SW 1271 (cell line): ENCODE data around the gene FSTL4.

Source experiments
- DNase-seq, 2 experiments: peaks; one replicate each; lab custom pipeline; 2025; lab: John Stamatoyannopoulos, UW

FSTL4 gene

DNA sequence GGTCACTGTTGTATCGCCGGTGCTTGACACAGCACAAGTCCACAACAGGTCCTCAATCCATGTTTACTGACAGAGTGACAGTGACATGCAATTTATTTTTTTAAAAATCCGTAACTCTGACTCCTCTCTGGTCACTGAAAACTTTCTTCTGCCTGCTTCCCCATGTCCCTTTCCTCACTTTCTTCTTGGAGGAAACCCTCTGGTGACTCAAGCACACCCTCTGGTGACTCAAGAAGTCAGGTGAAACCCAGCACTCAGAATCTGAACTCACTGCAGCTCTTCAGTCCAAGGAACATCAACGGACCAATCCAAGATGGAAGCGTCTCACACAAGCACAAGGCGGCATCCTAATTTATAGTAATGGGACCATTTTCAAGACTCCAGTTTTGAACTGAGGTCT lies 245.9 kb downstream of the FSTL4 start:
- no peak for DNase-seq

DNA sequence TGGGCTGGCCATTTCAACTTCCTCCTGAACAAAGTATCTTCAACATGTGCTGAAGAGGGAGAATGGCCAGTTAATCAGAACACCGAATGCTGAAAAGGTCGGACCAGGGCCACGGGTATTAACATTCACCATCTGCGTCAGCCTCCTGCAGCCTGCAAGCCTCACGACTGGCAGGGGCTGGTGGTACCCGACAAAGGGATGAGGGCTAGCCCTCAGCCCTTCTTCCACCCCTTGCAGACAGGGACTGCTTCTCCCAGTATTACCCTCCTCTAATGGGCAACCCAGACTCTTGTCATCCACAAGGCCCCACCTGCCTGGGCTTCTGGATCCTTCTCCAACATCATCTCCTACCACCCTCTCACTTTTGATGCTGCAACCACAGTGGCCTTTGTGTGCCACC lies 246.6 kb downstream of the FSTL4 start:
- DNase-seq: no peak

DNA sequence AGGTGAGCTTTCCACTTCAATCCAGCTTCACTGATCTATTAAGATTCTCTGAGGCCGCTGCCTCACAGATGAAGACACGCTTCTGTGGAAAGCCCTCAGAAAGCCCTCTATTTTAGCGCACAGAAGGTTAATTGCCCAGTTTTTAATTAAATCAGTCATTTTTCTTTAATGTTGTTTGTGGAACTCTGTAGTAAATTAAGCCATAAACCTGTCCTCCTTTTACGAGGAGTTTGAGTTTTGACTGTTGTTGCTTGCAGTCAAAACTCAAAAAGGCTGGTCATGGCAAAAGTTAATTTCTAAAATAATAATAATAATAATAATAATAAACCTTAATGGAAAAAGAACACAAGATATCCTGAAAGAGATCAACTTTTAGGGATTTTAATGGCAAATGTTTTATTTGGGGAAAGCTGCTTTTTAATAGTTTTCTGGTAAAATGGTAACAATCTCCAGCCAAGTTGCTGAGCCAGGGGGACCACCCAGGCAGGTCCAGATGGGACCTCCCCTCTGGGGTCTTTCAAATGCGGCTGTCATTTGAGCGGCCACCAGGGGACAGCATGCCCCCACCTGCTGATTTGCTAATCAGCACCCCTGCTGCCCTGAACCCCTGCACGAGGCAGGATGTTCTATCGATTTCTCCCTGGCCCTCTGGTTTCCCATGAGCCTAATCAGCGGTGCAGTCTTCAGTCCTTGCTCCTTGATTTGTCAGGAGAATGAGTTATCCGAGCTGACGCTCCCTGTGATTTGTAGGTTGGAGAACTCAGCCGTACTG lies 247.2 kb downstream of the FSTL4 start:
- DNase-seq: no peak

DNA sequence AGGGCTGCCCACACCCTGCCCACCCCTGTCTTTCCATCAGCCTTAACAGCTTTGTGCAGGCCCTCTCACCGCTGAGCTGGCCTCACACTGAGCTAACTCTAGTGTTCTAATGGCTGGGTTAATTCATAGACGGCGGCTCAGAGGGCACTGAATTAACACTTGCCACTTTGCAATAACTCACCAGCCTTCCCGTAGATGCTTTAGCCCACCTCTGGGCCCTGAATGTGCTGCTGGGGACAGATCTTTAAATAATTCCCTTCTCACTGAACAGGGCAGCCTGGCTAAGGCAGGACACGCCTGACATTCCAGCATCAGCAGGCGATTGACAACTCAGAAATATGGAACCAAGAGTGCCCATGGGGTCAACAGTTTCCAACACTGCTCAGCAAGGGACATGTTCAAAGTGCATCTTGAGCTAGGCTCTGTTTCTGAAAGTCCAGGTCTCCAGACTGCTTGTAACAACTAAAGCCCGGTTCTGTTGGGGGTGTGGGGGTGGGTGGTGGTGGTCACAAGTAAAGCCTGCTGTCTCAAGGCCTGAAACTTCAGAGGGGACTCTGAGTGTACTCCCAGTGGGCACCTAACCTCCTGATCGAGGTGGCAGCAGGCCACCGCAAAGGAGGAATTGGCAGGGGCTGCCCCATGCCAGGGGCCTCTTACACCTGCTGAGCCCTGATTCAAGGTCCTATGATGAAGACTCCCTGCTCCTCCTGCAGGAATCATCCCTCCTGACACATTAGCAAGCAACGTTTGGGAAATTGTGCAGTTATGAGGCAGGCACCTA lies 248.3 kb downstream of the FSTL4 start:
- no peak for DNase-seq

DNA sequence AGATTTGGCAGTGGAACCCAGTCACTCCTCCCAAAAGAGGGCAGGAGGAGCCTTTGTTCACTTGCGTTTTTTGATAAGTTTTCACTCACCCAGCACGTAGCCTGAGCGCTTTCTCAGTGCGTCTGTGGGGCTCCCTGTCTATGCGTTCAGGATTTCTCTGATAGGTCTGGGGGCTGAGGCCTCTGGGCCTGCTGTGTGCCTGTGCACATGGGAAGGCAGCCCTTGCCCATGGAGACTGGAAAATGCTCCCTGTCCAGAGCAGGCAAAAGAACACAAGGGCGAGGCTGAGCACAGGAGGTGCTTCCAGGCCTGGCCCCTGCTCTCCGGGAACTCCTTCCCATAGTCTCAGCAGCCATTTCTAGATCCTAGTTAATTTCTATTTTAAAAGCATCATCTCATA lies 249.9 kb downstream of the FSTL4 start:
- no peak for DNase-seq

DNA sequence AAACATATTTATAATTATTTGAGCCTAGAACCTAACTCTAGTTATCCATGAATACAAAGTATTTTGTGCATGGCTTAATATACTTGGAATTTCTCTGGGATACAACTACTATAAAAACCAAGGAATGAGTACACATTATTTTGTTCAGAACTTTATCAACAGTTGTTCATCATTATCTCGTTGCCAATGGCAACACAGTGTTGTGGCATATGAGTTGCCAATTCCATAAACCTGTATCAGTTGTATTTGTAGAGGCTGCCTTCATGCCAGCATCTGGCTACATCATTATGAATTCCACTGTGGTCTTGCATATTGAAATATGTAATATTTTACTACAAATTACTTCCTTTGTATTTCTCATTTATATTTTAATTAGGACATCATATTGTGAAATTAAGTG lies 250.4 kb downstream of the FSTL4 start:
- DNase-seq: no peak

DNA sequence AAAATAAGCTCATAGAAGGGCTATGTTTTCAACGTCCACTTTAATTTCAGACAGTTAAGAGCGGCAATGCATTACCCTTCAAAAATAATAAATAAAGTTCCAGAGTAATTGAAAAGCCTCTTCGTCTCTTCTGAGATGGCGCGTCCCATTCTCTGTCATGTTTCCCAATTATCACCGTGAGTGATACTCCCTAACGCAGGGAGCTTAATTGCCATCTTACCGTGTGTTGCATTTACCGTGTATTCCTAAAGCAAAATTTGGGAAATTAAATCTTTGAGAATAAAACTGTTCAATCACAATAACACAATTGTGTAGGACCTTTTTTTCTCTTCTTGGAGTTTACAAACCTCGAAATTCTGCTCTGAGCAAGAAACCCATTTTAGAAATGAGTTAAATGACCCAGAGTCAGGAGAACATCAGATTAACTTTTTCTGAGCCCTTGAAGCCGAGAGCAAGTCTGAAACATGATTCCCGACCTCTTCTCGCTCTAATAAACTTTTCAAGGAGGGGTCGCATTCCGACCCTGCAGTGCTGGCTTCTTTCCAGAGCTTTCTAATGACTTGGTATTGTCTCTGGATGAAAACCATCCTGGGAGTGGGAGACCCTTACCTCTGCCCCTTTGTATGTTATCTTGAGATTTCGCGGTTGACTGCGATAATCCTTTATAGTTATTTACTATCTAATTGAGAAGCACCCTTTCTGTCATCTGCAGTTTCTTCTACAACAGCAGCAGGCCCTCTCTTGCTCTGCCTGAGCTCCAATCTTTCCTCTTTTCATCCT lies 251.5 kb downstream of the FSTL4 start:
- no peak for DNase-seq

DNA sequence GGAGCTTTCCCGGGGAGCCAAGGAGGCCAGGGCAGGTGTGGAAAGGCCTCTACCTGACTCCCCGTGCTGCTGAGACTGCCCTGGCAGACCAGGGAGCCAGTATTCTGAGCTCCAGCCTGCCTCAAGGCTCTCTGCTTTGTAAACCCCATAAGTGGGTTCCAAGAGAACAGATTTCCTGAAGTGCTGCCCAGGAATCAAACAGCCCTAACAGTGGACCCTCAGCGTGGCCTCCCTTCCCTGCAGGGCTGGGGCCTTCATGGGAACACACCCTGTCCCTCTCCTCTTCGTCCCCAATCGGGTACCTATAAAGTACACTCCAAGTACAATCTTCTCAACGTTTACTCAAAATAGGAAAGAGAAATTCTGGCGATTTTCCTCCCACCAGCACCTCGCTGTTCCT lies 252.5 kb downstream of the FSTL4 start:
- DNase-seq: no peak

DNA sequence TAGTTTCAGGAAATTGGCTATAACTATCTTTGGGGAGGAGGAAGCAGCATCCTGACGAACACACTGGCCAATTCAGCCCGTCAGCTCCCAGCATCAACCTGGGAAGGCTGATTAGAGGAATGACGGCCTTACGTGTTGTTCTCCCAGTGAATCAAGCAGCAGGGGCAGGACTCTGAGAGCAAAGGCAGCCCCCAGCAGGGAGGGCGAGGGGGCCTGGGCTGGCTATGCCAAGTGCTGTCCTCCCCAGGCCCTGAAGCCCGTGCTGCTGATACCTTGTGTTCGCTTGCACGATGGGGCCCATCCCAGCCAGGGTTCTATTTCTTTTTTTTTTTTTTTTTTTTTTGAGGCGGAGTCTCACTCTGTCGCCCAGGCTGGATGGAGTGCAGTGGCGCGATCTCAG lies 254.1 kb downstream of the FSTL4 start:
- no peak for DNase-seq

DNA sequence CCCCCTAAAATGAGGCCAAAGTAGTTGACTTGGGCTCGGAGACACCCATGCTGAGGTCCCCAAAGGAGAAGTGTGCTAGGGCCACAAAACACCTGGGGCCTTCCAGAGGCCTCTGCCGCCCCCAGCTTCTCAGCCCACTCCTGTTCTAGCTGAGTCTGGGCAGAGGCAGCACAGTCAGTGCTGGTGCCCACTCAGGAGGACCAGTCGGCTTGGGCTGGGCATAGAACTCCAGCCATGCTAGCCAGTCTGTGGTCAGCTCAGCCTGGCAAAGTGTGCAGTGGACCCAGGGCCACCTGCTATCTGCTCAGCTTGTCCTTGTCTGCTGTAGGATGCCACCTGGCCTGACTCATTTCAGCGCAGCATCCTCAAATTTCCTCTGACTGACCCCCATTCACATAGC lies 254.6 kb downstream of the FSTL4 start:
- DNase-seq: no peak

DNA sequence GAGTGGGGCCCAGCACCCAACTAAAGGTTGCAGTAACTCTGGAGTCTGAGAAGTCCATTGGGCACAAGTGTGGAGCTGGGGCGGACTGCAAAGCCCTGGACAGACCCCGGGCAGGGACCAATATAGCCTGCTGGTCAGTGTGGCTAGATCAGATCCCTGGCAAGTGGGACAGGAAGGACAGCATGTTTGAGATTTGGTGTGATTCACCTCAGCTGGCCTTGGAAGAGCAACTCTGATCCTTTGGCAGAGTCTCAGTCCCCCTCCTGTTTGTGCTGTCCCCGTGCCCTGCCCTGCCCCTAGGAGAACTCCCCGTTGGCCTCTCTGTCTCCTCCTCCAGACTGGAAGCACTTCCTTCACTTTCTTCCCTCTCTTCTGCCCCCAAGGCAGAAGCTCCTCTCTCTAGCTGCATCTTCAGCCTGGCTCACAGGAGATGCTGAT lies 255.3 kb downstream of the FSTL4 start:
- DNase-seq: no peak

DNA sequence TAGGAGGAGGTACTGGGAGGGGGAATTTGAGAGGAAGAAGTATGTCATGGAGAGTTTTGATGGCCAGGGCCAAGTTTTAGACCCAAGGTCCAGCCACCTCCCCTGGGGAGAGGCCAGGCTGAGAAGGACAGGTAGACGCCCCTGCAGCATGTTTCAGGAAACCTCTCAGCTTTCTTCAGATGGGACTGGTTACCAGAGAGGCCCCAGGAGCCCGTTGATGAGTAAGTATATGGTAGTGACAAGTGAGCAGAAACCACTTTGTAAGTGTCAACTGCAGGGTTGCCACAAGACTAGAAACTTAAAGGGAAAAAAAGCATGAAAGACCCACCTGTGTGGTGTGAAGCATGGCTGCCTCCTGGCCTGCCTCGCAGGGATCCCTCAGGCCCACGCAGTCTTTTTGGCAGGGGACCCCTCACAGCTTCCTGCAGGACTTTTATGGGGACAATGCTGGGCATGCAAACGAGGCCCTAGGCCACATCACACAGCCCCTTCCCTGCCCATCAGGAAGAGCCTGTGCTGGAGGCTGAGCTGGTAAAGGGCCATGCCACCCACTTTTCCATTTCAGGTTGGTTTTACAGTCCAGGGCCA lies 255.9 kb downstream of the FSTL4 start:
- DNase-seq: no peak

DNA sequence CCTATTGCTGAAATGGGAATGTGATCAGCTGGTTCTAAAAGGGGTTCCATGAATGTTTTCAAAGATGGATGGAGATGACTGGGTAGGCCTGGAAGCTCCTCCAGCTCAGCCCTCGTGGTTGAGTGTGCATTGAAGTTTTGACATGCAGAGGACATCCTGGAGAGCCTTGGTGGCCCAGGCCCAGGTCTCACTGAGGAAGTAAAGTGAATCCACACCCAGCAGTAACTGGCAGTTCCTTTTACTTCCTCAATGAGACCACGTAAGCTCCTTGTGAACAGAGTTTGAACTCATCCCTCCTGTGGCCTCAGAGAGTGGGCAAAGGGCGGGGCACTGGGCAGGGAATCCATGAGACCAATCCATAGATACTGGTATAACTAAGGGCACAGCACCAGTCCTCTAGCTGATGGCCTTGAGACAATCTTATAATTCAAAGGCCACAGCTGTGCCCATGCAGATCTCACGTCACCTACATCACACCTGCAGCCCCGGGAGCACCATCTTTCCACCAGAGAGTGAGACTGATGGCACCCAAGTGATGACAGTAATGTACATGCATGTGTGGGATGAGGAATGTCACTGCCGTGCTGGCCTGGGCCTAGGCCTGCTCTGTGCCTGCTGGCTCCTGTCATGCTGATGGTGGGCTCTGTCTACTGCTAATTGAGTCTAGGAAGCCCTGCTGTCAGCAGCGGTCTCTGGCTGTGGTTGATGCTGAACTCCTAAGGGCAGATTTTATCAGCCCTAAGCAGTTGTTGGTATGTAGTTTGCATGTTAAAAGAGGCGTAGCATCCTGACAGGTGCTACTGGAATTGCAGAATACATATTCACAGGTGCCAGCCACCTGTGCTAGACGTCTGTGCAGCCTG lies 257.8 kb downstream of the FSTL4 start:
- no peak for DNase-seq

DNA sequence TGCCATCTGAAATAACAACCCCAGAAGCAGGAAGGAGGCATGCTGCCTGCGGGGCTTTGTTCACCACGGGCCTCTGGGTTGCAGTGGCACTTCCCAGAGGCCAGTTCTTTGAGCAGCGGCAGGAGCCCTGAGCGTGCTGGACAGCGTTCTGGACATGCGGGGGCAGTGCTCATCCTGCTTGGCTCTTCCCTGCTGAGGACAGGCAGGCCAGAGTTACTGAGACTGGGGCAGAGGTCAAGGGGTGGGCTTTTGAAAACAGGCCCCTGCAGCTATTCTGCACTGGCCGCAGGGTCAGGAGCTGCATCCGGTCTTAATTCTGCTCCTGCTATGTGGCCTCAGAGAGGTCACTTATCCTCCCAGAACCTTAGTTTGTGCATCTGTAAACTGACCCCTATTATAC lies 258.6 kb downstream of the FSTL4 start:
- no peak for DNase-seq

DNA sequence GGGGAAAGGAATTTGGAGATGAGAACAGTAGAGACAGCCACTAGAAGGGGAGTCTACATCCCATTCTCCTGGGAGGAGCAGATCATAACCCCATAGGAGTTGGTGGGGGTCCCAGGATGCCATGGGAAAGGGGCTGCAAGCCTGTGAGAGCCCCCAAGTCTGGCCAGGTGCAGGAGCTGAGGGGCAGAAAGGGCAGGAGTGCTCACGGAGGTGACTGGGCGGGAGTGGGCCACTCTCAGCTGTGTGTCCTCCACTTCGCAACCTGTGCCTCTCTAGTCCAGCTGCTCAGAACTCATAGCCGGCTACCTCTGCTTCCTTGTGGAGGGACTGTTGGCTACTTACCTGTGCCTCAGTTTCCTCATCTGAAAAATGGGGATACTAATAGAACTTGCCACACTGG lies 263.9 kb downstream of the FSTL4 start:
- no peak for DNase-seq

DNA sequence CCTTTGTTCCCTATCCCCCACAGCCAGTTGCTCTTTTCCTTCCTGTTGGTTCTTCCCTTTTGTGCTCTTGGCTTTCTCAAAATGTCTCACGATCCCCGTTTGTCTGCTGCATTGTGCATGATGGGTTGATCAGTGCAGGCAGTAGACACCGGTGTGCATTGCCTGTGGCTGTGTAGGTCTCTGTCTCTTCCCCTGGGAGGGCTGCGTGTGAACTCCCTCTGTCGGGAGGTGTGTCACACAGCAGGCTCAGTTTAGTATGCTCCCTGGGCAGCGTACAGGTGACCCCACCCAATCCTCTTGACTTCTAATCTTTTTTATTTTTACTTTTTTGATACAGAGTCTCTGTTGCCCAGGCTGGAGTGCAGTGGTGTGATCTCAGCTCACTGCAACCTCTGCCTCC lies 265.3 kb downstream of the FSTL4 start:
- DNase-seq: no peak

DNA sequence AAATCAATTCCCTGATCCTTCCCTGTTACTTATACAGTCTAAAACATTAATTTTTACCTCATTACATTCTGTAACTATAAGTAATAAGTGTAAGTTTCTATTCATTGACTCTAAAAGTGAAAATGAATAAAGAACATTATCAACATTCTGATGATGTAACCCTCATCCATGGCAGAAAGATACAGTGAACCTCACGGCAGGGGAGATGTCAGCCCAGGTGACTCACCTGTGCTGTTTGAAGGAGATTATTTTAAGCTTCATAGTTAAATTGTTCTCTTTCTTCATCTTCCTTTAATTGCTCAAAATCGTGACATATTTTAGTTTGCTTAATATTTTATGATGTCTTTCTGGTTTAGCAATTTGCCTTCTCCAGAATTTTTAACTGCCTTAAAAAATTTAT lies 268.1 kb downstream of the FSTL4 start:
- DNase-seq: no peak

DNA sequence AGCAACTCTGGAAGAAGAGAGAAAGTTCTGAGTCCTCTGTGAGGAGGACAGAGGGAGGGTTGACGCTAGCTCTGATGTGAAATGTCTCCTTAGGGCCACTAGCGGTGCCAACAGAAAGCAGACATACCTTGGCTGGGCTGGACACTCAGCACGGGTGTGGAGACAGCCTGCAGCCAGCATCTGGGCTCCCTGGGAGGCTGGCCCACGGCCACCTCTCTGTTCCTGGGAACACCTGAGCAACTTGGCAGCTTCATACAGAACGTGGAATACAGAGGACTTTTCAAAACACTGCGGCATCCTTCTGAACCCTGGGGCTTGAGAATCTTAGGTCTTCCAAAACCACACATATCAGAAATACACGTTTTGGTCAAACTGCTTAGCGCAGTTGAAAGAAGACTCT lies 269.1 kb downstream of the FSTL4 start:
- DNase-seq: no peak

DNA sequence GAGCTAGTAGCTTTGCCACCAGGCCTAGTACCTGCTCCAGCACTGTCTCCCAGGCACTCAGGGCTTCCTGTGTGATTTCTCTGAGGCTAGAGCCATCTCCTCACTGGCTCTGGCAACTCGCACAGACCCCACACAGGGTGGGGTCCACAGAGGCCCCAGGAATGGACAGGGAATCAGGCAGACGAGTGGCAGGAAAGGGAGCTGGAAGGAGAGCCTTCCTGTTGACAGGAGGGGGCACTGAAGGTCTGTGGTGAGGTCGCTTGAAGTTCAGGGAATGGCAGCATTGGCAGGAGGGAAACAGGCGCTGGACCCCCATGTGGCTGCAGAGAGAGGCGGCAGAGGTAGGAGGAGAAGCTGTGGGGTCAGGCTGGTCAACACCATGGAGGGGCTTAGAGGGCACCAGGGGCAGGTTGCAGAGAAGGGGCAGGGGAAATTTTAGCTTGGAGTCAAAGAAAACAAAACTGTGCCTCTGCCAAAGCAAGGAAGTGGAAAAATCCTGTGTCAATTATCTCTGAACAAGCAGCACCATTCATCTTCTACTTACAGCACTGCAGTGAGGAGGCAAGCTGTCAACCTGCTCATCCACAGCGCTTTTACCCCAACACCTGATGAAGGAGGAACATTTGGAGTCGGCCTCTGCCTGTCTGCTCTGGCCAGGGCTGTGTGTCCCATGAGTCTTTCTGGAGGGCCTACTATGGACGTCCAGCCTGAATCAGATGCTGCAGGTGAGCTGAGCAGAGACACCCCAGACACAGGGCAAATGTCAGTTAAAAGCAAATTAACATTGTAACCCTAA lies 270.2 kb downstream of the FSTL4 start:
- DNase-seq: no peak

DNA sequence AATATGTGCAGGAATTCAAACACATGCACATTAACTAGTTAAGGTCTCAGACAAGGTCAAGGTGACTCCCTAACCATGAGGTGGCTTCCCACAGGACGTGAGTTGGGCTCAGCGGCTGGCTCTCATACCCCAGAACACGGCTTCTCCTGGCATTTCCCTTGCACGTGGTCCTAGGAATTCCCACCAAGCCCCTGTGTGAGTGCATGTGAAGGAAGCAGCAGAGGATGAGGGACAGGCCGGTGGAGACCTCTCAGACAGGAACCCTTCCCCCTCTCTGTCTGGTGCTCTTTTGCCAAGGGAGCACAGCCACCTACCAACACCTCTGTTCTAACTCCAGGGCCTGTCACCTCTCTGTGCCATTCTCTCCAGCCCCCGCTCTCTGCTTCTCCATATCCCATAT lies 271.0 kb downstream of the FSTL4 start:
- DNase-seq: no peak

DNA sequence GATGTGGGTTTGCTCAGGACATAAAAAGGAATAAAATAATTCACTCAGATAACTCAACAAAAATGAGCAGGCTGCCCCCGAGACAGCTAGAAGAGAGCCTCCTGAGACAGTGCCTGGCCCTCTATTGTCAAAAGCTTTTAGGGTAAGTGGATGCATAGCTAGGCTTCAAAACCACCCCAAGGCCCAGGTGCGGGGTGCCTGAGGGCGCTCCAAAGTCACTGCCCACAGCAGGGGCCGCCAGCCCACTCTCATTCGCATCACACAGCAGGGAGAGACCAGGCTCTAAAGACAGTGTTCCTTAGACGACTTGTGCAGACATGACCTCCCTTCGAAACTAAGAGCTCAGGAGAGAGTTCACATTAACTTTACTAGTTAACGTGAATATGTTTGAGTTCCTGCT lies 271.5 kb downstream of the FSTL4 start:
- DNase-seq: no peak
